A673 (cell line): ENCODE data around the gene SPPL3. TPM values are rescaled to one million over a fixed set of nuclear protein-coding genes. Genes with fewer than 3 reads are reported as not detected.

ENCODE experiments used
- BruUV-seq: library from RNA; stranded (reverse); fragments of 400-500 nt; replicated peaks from 2 replicates; lab custom pipeline; 2021; lab: Mats Ljungman, UMichigan
- CTCF ChIA-PET: fragments of 300-600 bp; sonication (Branson Sonifier 250); formaldehyde crosslinking; loops from one replicate; lab custom pipeline; 2022; ENCODE audit warnings: antibody characterized with exemption; lab: Charles Lee
- POLR2A ChIA-PET: fragments of 300-600 bp; sonication (Branson Sonifier 250); formaldehyde crosslinking; loops from one replicate; lab custom pipeline; 2022; ENCODE audit warnings: antibody characterized with exemption; ENCODE audit not compliant: low non-redundant PET; lab: Charles Lee
- DNase-seq: peaks from one replicate; pipeline ENCODE4 v3.0.0-alpha.2; 2015; ENCODE audit warnings: low spot score
- H3K27ac ChIP-seq: fragments of 200-600 bp; sonication (generic); 2 replicates; pipeline ENCODE4 v1.5.1; 2016; ENCODE audit warnings: mixed run types, low read depth, mild to moderate bottlenecking, mixed read lengths, antibody characterized with exemption, low read length; ENCODE audit not compliant: poor library complexity, severe bottlenecking
- H3K27me3 ChIP-seq: fragments of 200-600 bp; sonication (generic); replicated peaks from 2 replicates; pipeline ENCODE4 v1.6.1; 2017; ENCODE audit warnings: mixed run types, low read depth, mild to moderate bottlenecking, mixed read lengths, antibody characterized with exemption, low read length; ENCODE audit not compliant: insufficient read depth, poor library complexity
- H3K36me3 ChIP-seq: fragments of 200-600 bp; sonication (generic); 2 replicates; pipeline ENCODE4 v1.6.1; 2016; ENCODE audit warnings: mixed run types, mild to moderate bottlenecking, mixed read lengths, antibody characterized with exemption, low read length; ENCODE audit not compliant: insufficient read depth, poor library complexity, severe bottlenecking
- H3K4me1 ChIP-seq: fragments of 200-600 bp; sonication (generic); 2 replicates; pipeline ENCODE4 v1.6.1; 2017; ENCODE audit warnings: mixed run types, mild to moderate bottlenecking, mixed read lengths, antibody characterized with exemption, low read length; ENCODE audit not compliant: insufficient read depth, poor library complexity, severe bottlenecking
- H3K4me3 ChIP-seq: fragments of 200-600 bp; sonication (generic); 2 replicates; pipeline ENCODE4 v1.5.1; 2016; ENCODE audit warnings: low read depth, mixed run types, mild to moderate bottlenecking, mixed read lengths, low read length; ENCODE audit not compliant: poor library complexity, severe bottlenecking
- H3K9me3 ChIP-seq: fragments of 200-600 bp; sonication (generic); 2 replicates; pipeline ENCODE4 v1.6.1; 2016; ENCODE audit warnings: mixed run types, low read depth, mild to moderate bottlenecking, mixed read lengths, antibody characterized with exemption, low read length; ENCODE audit not compliant: poor library complexity, severe bottlenecking
- CTCF ChIP-seq: fragments of 300-800, 200-600 bp; sonication (generic); conservative IDR thresholded peaks from 2 replicates; pipeline ENCODE4 v1.5.1; 2017; ENCODE audit warnings: low read depth, mild to moderate bottlenecking, antibody characterized with exemption, low read length, moderate library complexity, mixed read lengths
- EZH2 ChIP-seq: fragments of 200-600 bp; sonication (generic); IDR thresholded peaks from 2 replicates; pipeline ENCODE4 v1.6.1; 2017; ENCODE audit warnings: borderline replicate concordance, low read depth, mild to moderate bottlenecking, mixed read lengths, antibody characterized with exemption, low read length; ENCODE audit not compliant: poor library complexity, severe bottlenecking
- intact Hi-C: fragments of 100-400 bp; cut with micrococcal nuclease; formaldehyde crosslinking; loops from one replicate; pipeline ENCODE4 v1.10.0; 2022; ENCODE audit not compliant: unreplicated experiment
- total RNA-seq: library from RNA; stranded (reverse); gene quantifications from 2 replicates; pipeline ENCODE4 v1.2.3, GENCODE V29; 2021

Gene SPPL3
- total RNA-seq, 1 experiment from 2014 or later, result 46.9 TPM

- Histone ChIP-seq H3K4me1 (peaks cover 12% of the 10 kb centered on the region), H3K9me3 (no peaks in the 10 kb centered on the region), H3K36me3 (no peaks in the 10 kb centered on the region), H3K27me3 (no peaks in the 10 kb centered on the region), H3K4me3 (no peak overlapping the region), H3K27ac (no peak overlapping the region)
- CTCF ChIA-PET, result no interaction called here
- no TSS peak for BruUV-seq
- TF ChIP-seq EZH2, result no peak
- TF ChIP-seq CTCF, result no peak
- intact Hi-C loops, result no loop called here
- DNase-seq, result no peak
- POLR2A ChIA-PET, result no interaction called here
These were observed 60.7 kb downstream of the SPPL3 start for GRCh38 chr12:120843472-120843871.

- no peaks in the 10 kb centered on the region for H3K9me3 ChIP-seq
- H3K4me3 ChIP-seq, result no peak overlapping the region
- H3K27me3 ChIP-seq, result no peaks in the 10 kb centered on the region
- DNase-seq, result peak; percentile 31
- H3K4me1 ChIP-seq, result peaks cover 12% of the 10 kb centered on the region
- ChIA-PET CTCF (no interaction called here), POLR2A (no interaction called here)
- TF ChIP-seq CTCF (no peak), EZH2 (no peak)
- intact Hi-C loops, result no loop called here
- no peak overlapping the region for H3K27ac ChIP-seq
- H3K36me3 ChIP-seq, result no peaks in the 10 kb centered on the region
- no TSS peak for BruUV-seq
These were observed 61.6 kb downstream of the SPPL3 start for GRCh38 chr12:120842595-120842994.

- Histone ChIP-seq H3K27ac (no peak overlapping the region), H3K9me3 (no peaks in the 10 kb centered on the region), H3K4me1 (peaks cover 12% of the 10 kb centered on the region), H3K27me3 (no peaks in the 10 kb centered on the region), H3K36me3 (no peaks in the 10 kb centered on the region), H3K4me3 (no peak overlapping the region)
- intact Hi-C loops, result no loop called here
- BruUV-seq, result no TSS peak
- POLR2A ChIA-PET, result no interaction called here
- CTCF ChIA-PET, result no interaction called here
- DNase-seq, result no peak
- no peak for TF ChIP-seq CTCF
- TF ChIP-seq EZH2, result no peak
These were observed 62.6 kb downstream of the SPPL3 start for GRCh38 chr12:120841525-120841924.
